NCI-H1930 (cell line): Measurements from ENCODE around the gene KIZ.
A peak's percentile ranks its signal among the peaks of the same experiment; 100 is the strongest.

Source experiments
- DNase-seq, 2 experiments: peaks; one replicate each; lab custom pipeline; 2025; lab: John Stamatoyannopoulos, UW

Gene KIZ

DNA sequence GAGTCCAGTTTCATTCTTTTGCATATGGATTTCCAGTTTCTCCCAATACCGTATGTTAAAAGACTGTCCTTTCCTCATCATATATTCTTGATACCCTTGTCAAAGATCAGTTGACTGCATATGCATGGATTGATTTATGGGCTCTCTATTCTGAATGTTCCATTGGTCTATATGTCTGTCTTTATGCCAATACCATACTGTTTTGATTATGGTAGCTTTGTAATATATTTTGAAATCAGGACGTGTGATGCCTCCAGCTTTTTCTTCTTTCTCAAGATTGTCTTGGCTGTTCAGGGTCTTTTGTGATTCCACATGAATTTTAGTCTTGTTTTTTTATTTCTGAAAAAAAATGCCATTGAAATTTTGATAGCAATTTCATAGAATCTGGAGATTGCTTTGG, 51.9 kb downstream of the KIZ start:
- DNase-seq, result no peak

DNA sequence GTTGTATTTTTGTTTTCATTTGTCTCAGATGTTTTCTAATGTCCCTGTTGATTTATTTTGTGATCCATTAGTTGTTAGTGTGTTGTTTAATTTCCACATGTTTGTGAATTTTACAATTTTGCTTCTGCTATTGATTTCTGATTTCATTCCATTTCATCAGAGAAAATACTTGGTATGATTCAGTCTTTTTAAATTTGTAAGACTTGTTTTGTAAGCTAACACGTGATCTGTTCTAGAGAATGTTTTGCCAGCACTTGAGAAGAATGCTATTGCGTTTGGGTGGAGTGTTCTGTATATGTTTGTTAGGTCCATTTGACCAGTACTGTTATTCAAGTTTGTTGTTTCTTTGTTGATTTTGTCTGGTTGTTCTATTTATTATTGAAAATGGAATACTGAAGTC, 53.9 kb downstream of the KIZ start:
- DNase-seq, result no peak

DNA sequence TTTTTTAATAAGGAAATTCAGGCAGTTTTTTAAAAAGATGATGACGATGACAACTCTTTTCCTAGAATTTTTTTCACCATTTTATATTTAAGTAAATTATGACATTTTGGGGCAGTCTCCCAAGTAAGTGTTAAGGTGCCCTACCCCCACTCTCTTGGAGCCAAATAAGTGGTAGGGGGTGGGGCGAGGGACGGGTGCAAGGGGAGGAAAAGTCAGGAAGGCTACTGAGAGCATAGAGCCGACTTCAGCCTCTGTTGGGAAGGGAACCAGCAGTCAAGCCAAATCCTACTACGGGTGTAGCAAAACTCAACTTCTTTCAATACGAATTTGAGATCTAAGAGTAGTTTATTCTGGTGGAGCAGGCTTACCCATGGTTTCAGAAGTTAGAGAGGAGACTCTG, 54.4 kb downstream of the KIZ start:
- no peak for DNase-seq

DNA sequence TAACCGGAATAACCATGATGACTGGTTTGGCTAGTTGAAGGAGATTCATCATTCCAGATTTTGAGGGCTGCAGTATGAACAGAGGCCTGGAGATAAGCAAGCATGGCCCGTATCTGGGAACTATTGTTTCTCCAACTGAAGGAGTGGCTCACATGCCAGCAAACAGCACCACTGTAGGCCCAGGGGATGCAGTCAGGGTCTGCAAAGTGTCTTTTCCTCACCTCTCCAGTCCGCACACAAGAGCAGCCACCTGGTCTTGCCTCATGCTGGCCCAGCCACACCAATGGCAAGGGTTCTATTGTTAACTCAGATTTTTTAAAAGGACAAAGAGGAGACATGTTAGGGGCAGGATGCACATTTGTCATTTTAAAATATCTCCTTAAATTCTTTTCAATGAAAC, 55.1 kb downstream of the KIZ start:
- no peak for DNase-seq

DNA sequence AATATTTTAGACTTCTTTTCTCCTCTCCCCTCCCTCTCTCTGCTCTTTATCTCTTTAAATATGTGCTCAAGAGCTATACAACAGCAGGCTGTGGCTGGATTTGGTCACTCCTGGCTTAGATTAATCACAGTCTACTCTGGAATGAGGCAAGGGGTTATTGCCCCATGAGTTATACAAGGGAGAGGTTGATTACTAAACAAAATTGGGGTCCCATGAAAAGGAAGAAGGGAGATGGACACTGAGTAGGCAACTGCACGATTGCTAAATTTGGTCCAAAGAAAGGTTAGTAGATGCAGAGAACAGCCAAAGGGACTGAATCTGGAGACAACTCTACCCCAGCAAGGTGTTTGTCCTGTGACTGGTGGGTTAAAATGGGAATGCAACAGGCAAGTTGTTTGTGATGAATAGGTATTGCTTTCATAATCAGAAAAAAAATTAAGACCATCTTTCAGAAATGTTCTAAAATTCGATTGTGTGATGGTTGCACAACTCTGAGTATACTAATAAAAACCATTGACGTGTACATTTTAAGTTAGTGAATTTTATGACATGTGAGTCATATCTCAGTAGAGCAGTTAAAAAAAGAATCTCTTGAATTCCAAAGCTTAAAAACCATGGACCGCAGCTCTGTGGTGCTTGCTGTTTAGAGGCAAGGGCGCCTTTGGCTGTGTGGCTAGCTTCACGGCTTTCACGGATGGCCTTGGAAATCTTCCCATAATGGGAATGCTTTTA, 57.1 kb downstream of the KIZ start:
- DNase-seq, result no peak

DNA sequence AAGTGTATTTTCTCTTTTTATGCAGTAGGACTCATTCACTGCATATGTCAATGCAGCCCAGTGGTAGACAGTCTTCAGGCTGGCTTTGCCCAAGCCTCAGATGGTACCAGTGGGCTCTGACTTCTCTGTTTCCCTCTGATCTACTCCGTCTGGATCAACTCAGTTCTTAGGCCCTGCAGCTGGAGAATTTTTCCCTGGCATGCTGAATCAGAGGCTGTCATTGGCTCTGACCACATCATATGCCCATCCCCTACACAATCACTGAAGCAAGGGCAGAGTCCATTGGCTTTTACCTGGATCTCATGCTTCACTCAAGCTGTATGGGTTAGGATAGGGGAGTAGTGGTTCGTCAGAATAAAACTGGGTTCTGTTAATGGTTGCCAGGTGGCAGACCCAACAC, 57.8 kb downstream of the KIZ start:
- DNase-seq, result no peak

DNA sequence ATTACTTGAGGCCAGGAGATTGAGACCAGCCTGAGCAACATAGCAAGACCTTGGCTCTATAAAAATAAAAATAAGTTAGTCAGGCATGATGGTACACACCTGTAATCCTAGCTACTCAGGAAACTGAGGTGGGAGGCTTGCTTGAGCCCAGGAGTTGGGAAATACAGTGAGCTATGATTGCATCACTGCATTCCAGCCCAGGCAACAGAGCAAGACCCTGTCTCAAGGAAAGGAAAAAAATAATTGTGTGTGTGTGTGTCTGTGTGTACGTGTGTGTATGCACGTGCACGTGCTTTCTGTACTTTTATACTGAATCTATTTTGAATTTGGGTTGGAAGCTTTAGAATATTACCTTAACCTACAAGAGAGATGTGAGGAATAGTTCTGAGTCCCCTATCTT, 58.9 kb downstream of the KIZ start:
- DNase-seq, result no peak

DNA sequence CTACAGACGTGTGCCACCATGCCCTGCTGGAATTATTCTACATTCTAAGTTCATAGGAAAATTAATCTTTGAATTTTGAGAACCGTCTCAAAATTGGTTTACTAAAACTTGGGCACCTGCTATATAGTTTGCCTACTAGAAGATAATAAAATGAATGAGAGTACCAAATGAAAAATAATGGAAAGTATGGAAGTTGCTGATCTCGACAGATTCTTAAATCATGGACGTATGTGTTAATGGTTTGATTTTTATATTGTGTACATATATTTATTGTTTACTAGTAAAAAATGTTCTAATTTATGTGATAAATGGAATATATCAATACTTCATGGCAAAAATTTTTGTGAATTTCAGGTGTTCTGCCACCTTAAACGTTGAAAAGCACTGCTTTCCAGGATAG, 60.0 kb downstream of the KIZ start:
- DNase-seq, result no peak

DNA sequence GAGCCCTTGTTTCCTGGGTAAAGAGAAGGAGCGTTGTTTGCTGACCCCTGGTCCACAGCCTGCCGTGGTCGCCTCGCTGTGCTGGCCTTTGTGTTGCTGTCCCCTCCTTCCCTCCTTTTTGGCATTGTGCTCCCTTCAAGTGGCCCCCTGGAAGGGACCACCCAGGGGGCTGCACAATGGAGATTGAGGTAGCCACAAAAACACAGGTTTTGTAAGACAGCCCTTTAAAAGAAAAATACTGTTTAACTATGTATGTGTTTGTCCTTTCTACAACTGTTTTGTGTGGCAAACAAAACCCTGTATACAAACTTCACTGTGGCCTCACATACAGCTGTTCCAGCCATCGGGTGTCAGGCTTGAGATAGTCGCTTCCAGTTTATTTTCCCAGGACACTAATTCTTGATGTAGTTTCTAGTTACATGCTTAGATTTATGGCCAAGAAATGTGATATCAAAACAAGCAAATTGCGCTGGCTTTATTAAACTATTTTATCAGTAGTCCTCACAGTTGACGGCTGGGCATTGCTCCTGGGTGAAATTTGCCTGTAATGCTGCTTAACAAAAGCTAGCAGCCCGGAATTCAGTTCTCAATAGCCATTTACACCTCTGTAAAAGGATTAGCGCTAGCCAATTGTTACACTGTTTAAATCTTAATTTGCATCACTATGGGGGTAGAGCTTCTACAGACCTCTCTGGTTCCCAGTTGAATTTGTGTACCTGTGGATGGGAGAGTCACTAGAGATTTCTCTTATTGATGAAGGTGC, 64.1 kb downstream of the KIZ start:
- peak; percentile 95 to 98 for DNase-seq

DNA sequence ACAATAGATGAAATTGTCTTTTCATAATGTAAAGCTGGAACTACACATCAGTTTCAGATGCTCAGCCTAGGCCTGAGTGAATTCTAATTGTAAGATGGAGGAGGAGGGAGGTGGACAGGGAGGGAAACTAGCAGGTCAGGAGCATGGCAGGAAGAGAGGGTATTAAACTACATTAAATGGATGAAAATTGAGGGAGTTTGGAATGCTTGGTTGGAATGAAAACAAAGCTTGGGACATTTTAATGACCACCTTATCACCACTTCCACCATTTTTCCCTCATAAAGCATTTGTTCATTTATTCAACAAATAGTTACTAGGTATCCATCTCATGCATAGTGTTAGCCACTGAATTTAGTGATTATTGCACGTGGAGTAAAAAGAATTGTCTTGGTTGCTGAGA, 65.0 kb downstream of the KIZ start:
- no peak for DNase-seq

DNA sequence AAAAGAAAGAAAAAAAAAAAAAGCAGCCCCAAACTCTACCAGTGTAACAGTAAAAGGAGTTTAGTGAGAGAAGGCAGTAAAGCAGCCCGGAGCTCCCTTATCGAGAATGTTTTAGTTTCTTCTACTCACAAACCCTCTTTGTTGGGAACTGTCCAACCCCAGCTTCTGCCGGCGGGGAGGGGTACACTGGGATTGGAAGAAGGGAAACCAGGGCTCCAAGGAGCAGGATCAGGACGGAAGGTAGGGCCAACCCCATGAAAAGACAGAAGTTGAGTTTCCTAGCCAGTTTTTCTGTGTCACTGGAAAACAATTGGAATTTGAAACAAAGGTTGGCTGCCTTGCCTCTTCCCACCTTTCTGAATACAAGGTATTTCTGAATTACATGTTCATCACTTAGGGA, 66.0 kb downstream of the KIZ start:
- DNase-seq, result no peak

DNA sequence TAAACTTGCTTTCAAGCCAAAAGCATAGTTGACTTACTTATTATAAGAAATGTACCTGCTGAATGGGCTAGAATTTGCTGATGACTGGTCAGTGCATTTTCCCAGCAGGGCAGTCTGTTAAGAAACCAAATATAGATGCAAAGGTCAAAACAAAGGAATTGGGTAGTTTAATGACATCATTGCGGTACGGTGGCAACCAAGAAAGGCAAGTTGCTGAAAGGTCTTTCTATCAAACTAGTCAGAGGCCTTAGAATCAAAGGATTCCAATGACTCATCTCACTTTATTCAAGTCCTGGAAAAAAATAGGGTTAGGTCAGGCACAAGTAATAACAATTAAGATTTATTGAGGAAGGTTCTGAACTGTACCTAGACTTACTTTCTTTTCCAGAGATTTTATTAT, 76.4 kb downstream of the KIZ start:
- DNase-seq, result no peak

DNA sequence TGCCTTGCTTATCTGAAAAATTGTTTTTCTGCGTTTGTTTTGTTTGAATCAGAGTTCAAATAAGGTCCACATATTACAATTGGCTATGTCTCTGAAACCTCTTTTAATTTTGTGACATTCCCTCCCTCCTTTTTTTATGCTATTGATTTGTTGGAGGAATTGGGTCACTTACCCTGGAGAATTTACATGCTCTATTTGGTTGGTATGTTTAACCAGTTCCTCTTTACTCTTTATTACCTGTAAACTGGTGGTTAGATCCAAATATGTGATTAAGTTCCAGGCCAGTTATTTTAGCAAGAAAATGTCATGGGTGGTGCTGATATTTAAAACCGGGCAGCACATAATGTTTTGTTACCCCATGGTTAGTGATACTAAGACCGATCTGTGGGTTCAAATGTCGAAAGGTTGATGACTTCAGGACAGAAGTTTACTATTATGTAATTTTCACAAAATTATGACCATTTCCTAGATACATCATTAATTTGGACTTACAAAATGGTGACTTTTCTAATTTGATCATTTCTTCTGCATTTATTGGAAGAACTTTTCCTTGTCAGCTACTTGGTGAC, 77.3 kb downstream of the KIZ start:
- no peak for DNase-seq

DNA sequence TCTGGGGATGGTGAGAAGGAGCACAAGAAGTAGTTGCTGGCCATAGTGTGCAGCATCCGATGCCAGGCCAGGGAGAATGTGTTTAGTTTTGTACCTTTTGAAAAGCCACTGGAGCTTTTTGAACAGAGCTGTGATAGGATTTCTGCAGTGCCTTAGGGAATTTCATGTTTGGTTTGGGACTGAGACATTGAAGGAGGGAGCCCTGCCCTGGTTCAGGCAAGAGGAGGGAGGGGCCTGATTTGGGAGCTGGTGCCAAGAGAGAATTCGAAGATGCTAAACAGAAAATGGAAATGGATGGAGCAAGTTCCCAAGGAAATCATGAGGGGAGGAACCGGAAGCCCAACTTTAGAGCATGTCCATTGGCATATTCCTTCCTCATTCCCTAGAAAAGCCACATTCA, 80.7 kb downstream of the KIZ start:
- no peak for DNase-seq

DNA sequence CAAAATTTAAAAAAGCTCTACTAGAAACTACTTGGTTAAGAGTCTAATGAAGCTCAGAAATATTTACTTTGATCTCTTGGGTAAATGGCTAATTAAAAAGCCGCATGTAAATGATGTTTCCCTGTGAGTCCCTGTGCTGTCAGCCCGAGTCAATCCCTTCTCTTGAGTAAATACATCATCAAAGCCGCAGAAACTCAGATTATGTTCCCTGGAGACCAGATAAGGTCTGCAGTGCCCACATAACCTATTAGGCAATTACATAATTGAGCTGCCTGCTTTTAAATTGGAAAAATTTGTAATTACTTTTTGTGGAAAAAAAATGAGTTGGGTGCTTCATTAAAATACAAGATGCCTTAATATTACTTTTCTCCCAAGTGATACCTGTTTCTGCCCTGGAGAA, 83.1 kb downstream of the KIZ start:
- DNase-seq, result peak; percentile 27 to 62

DNA sequence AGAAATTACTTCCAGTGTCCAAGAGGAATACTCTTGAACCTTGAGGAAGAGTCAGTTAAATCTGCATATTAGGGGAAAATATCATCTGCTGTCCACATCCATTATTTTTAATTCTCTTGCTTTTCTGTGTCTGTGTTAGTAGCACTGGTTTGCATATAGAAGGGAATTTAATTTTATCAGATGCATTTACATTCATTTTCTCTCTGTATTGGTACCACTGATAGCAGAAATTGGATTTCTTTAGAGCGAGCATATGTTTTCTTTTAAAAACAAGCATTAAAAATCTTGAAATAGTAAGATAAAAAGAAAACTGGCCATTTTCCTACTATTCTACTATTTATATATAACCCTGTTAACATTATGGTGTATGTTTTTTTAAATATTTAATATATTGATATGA, 83.8 kb downstream of the KIZ start:
- no peak for DNase-seq

DNA sequence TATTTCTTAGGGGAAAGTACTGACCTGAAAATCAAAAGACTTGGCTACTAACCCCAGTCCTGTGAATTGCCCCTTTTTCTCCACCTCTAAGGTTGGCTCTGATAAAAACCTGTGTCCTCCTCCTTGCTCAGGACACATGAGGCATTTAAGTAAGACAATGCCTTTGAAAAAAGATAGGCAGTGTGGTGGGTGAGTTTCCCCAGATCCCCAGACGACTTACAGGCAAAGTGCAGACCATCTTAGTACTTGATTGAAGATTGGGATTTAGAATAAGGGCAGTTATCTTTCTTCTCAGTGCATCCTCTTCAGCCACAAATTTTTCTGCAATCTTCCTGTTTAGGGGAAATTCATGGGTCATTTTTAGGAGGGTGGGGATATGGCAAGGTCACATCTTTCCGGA, 87.8 kb downstream of the KIZ start:
- DNase-seq, result no peak

DNA sequence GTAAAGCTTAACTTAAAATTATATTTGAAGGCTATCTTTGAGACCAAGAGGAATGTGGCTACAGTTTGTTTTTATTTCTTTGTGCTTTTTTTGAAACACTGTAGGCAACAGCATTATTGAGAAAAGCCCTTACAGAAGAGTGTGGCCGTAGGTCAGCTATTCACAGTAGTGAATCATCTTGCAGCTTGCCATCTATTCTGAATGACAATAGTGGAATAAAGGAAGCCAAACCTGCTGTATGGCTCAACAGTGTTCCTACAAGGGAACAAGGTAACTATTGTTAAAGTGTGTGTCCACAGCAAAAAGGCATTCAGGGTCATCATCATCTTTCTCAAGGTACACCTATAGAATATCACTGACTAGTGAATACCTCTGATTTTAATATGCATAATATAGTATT, 88.5 kb downstream of the KIZ start:
- DNase-seq, result no peak

DNA sequence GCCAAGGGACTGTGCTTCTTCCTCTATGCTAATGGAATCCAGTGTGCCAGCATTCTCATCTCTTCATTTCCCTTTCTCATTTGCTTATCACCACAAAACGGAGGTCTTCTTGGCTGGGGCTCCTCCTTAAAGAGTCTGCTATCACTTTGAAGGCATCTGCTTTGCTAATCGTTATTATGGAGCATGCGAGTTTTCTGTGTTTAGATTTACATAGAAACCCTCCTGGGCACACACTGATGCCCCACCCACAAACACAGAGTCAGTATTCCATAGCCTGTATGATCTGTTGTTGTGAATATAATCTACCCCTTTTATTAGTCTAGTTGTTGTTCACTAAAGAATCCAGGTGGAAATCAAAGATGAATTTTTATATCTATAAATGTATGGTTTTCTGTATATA, 93.8 kb downstream of the KIZ start:
- no peak for DNase-seq

DNA sequence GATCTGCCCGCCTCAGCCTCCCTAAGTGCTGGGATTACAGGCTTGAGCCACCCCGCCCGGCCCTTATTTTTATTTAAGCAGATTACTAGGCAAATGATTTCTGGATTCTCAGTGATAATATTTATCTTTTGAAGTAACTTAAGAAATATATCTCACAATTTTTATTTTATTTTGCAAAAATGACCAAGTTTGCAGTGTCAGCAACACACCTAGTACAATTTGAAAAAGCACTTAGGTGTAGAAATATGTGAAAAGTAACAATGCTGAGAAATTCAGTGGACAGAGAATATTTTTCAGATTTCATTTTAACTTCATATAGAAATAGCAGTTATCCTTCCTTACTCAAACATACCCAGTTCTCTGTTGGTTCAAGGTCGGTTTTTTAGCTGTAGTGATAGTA, 98.3 kb downstream of the KIZ start:
- no peak for DNase-seq

DNA sequence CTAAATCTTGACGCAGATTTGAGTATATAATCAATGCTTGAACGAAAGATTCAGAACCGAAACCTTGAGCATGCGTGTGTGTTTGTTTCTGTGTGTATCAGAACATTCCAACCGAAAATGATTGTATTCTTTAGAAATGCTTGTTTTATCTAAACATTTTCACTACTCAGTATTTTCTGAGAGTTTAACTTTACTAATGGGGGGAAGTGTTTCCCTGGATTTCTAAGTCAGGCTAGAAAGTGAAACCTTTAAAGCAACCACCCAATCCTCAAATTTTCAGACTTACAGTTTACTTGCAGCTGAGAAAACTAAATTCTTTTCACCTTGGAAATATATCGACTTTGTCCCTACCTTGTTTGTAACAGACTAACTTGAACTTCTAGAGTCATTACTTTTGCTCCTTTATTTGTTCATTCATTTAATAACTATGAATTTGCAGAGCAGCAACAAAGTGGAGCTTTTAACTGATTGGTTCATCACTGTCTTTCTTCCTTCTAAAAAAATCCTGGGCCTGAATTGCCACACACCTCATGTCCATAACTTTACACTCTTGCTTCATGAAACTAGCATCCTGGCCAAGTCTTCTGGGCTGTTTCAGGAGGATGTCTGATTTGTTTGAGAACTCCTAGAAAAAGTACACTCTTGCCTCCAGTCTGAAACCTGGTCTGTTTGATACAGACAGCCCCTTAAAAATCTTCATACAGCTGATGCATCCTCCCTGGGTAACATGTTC, 99.5 kb downstream of the KIZ start:
- DNase-seq, result no peak

DNA sequence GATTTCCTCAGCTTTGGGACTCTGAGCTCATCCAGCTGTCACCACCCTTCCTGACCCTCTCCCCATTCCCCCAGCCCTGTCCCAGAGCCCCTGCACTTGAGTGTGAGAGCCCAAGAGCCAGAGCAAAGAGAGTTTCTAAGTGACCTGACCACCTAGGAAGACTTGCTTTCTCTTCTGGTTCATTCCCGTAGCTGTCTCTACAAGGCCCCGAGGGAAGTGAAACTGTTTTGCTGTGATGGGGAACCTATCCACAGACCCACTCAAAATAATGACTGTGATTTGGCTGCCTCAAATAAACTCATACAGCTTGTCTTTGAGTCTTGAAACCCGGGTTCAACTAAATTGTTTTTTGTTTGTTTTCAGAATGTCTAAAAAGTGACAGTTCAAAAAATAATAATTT, 102.6 kb downstream of the KIZ start:
- no peak for DNase-seq

DNA sequence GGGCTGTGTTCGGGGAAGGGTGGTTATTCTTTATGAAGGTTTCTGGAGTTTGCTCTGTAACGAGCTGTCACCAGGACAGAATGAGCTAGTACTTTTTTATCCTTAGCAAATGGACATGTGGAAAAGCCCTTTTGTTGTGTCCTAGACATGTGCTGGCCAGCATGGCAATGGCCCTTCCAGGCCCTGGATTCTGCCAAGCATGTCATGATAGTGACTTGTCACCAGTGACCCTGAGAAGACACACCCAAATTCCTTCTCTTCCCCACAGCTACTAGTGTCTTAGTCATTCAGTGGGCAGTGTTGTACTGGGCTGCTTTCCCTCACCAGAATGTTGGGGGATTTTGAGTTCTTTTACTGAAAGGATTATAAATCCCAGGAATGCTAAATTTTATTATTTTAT, 103.3 kb downstream of the KIZ start:
- DNase-seq, result no peak
